Vagina (tissue), 2 donors: Measurements from ENCODE around the gene FAM118B.

Source experiments
- POLR2AphosphoS5 ChIP-seq, 2 donors: sonication (generic); formaldehyde crosslinking; IDR thresholded peaks; one replicate each; pipeline ENCODE4 v1.9.0; 2017; ENCODE audit warnings: antibody characterized with exemption in 2 of 2, mild to moderate bottlenecking in 2 of 2, low read depth in 1 of 2; ENCODE audit not compliant: insufficient read depth in 1 of 2
- TF ChIP-seq, protein P1 (sequence below), 3 experiments: fragments of 450-650 bp in 2 of 3; fragments of 200-600 bp in 1 of 3; sonication (generic) in 1 of 3; IDR thresholded peaks; one replicate each; pipeline ENCODE4 v1.5.1; 2017 to 2019; ENCODE audit warnings: antibody characterized with exemption in 3 of 3, mild to moderate bottlenecking in 2 of 3, moderate library complexity in 2 of 3

DNA sequence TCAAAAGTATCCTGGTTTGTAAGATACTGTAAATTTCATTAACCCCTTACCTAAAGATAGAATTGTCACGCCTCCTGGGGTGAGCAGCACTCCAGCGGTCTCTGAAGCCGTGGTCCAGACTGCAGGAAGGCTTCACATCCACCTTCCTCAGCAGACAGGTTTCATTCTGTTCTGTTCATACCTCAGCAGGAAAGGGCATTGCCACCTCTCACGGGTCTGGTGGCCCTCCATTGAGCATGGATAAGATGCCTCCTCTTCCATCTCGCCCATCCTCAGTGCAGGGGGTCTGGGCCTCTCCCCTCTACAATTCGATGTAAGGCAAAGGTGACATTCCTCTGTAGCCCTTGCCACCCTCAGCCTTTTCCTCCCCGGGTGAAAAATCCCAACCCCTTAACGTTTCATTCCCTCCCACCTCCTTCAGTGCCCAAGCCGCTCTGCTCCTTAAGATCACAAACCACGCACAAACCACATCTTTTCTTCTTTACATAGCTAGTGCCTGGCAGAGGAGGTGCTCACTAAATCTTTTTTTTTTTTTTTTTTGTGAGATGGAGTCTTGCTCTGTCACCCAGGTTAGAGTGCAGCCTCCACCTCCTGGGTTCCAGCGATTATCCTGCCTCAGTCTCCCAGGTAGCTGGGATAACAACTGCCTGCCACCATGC is 28.7 kb upstream of the FAM118B start:
- TF ChIP-seq, protein P1, sequence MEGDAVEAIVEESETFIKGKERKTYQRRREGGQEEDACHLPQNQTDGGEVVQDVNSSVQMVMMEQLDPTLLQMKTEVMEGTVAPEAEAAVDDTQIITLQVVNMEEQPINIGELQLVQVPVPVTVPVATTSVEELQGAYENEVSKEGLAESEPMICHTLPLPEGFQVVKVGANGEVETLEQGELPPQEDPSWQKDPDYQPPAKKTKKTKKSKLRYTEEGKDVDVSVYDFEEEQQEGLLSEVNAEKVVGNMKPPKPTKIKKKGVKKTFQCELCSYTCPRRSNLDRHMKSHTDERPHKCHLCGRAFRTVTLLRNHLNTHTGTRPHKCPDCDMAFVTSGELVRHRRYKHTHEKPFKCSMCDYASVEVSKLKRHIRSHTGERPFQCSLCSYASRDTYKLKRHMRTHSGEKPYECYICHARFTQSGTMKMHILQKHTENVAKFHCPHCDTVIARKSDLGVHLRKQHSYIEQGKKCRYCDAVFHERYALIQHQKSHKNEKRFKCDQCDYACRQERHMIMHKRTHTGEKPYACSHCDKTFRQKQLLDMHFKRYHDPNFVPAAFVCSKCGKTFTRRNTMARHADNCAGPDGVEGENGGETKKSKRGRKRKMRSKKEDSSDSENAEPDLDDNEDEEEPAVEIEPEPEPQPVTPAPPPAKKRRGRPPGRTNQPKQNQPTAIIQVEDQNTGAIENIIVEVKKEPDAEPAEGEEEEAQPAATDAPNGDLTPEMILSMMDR (IDR thresholded peaks at IDR 0.05), result no peak
- no peak for TF ChIP-seq POLR2AphosphoS5 (IDR thresholded peaks at IDR 0.05; ENCODE audit: insufficient read depth in 1 of 2, low read depth in 1 of 2)
